Astrocyte (in vitro differentiated cells and primary cell): ENCODE data around the gene VPS13D. TPM values are rescaled to one million over a fixed set of nuclear protein-coding genes. Genes with fewer than 3 reads are reported as not detected.

Experiments used
- DNase-seq: peaks from one replicate; pipeline ENCODE4 v3.0.0-alpha.2; 2010; ENCODE audit warnings: low read depth
- FAIRE-seq: peaks from 2 replicates; lab custom pipeline; 2011; peaks lifted over from hg19 to GRCh38; lab: Jason Lieb, UNC
- H2AFZ ChIP-seq: 2 replicates; pipeline ENCODE4 v1.6.0; 2012; ENCODE audit warnings: low read depth, low read length, inconsistent platforms
- H3K27ac ChIP-seq: 2 replicates; pipeline ENCODE4 v1.5.1; 2011; ENCODE audit warnings: low read depth, low read length, inconsistent platforms
- H3K27me3 ChIP-seq: 2 replicates; pipeline ENCODE4 v1.6.0; 2011; ENCODE audit warnings: low read length, inconsistent platforms; ENCODE audit not compliant: insufficient read depth
- H3K36me3 ChIP-seq: 2 replicates; pipeline ENCODE4 v1.5.1; 2011; ENCODE audit warnings: low read length, inconsistent platforms; ENCODE audit not compliant: insufficient read depth
- H3K4me1 ChIP-seq: 2 replicates; pipeline ENCODE4 v1.5.1; 2011; ENCODE audit warnings: low read length, inconsistent platforms; ENCODE audit not compliant: insufficient read depth
- H3K4me2 ChIP-seq: 2 replicates; pipeline ENCODE4 v1.6.0; 2012; ENCODE audit warnings: low read length, inconsistent platforms
- H3K4me3 ChIP-seq: 2 replicates; pipeline ENCODE4 v1.5.1; 2011; ENCODE audit warnings: low read depth, mild to moderate bottlenecking, low read length, inconsistent platforms; ENCODE audit not compliant: insufficient read depth
- H3K79me2 ChIP-seq: 2 replicates; pipeline ENCODE4 v1.6.0; 2012; ENCODE audit warnings: mild to moderate bottlenecking, low read length, inconsistent platforms; ENCODE audit not compliant: insufficient read depth
- H3K9ac ChIP-seq: 2 replicates; pipeline ENCODE4 v1.6.0; 2012; ENCODE audit warnings: mild to moderate bottlenecking, low read length, inconsistent platforms
- H3K9me3 ChIP-seq: 2 replicates; pipeline ENCODE4 v1.5.1; 2012; ENCODE audit warnings: low read depth, mild to moderate bottlenecking, low read length, inconsistent platforms; ENCODE audit not compliant: insufficient read depth
- H4K20me1 ChIP-seq: 2 replicates; pipeline ENCODE4 v1.6.0; 2012; ENCODE audit warnings: low read length, inconsistent platforms; ENCODE audit not compliant: insufficient read depth
- H3K27ac Mint-ChIP-seq: one replicate; pipeline ENCODE4 v1.8.0; 2021; ENCODE audit warnings: mild to moderate bottlenecking, mixed read lengths; ENCODE audit not compliant: unreplicated experiment
- H3K27me3 Mint-ChIP-seq: one replicate; pipeline ENCODE4 v1.8.0; 2021; ENCODE audit warnings: low read depth, mixed read lengths; ENCODE audit not compliant: unreplicated experiment
- H3K36me3 Mint-ChIP-seq: one replicate; pipeline ENCODE4 v1.8.0; 2021; ENCODE audit warnings: low read depth, mixed read lengths; ENCODE audit not compliant: unreplicated experiment
- H3K4me1 Mint-ChIP-seq: one replicate; pipeline ENCODE4 v1.8.0; 2021; ENCODE audit warnings: low read depth, mixed read lengths; ENCODE audit not compliant: unreplicated experiment
- H3K4me3 Mint-ChIP-seq: one replicate; pipeline ENCODE4 v1.8.0; 2021; ENCODE audit warnings: mild to moderate bottlenecking, moderate library complexity, mixed read lengths; ENCODE audit not compliant: unreplicated experiment
- H3K9me3 Mint-ChIP-seq: one replicate; pipeline ENCODE4 v1.8.0; 2021; ENCODE audit warnings: mild to moderate bottlenecking, mixed read lengths; ENCODE audit not compliant: unreplicated experiment
- EZH2 ChIP-seq: IDR thresholded peaks from 2 replicates; pipeline ENCODE4 v1.6.1; 2012; ENCODE audit warnings: mild to moderate bottlenecking, low read length, inconsistent platforms; ENCODE audit not compliant: insufficient read depth
- total RNA-seq: library from RNA; stranded (reverse); gene quantifications from 2 replicates; pipeline ENCODE4 v1.2.1, GENCODE V29; 2021
- TF ChIP-seq, protein P1 (sequence below): IDR thresholded peaks from 2 replicates; pipeline ENCODE4 v1.5.1; 2011; ENCODE audit warnings: low read depth, mild to moderate bottlenecking, inconsistent platforms, low read length, moderate library complexity; ENCODE audit not compliant: insufficient read depth

The VPS13D gene
- total RNA-seq, 1 donor from 2014 or later: 25.9 TPM

DNA sequence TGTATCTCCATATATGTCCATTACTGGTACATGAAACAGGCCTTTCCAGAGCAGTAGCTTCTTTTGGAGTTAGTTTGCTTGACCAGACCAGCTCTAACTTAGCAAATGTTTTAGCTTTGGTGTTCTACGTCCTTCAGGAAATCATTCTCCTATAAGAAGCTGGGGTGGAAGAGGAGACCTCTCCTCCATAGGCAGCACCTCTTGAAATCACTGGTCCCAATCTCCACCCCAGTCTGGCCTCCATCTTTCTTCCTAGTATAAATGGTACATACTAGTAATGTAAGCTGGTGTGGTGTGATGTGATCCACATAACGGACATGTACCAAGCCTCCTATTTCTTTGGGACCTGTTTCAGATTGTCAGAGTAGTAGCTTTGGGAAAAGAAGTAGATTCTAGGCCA, 216.8 kb downstream of the VPS13D start:
- FAIRE-seq (no peak), DNase-seq (no peak)
- H3K9ac ChIP-seq: peak overlapping the region; percentile 38
- H3K4me2 ChIP-seq: peak overlapping the region; percentile 27
- H3K4me3 ChIP-seq: no peak overlapping the region
- Mint-ChIP-seq H3K36me3 (peaks cover 9% of the 10 kb centered on the region), H3K27me3 (no peaks in the 10 kb centered on the region), H3K4me3 (no peak overlapping the region), H3K27ac (no peak overlapping the region), H3K9me3 (no peaks in the 10 kb centered on the region), H3K4me1 (peaks cover 2% of the 10 kb centered on the region)
- H3K36me3 ChIP-seq: no peaks in the 10 kb centered on the region
- no peak for TF ChIP-seq EZH2
- TF ChIP-seq, protein P1, sequence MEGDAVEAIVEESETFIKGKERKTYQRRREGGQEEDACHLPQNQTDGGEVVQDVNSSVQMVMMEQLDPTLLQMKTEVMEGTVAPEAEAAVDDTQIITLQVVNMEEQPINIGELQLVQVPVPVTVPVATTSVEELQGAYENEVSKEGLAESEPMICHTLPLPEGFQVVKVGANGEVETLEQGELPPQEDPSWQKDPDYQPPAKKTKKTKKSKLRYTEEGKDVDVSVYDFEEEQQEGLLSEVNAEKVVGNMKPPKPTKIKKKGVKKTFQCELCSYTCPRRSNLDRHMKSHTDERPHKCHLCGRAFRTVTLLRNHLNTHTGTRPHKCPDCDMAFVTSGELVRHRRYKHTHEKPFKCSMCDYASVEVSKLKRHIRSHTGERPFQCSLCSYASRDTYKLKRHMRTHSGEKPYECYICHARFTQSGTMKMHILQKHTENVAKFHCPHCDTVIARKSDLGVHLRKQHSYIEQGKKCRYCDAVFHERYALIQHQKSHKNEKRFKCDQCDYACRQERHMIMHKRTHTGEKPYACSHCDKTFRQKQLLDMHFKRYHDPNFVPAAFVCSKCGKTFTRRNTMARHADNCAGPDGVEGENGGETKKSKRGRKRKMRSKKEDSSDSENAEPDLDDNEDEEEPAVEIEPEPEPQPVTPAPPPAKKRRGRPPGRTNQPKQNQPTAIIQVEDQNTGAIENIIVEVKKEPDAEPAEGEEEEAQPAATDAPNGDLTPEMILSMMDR: no peak
- peaks cover 36% of the 10 kb centered on the region for H3K4me1 ChIP-seq
- no peak overlapping the region for H2AFZ ChIP-seq
- H3K79me2 ChIP-seq: no peaks in the 10 kb centered on the region
- H3K27ac ChIP-seq: peak overlapping the region; percentile 76
- H3K27me3 ChIP-seq: no peaks in the 10 kb centered on the region
- no peaks in the 10 kb centered on the region for H4K20me1 ChIP-seq
- H3K9me3 ChIP-seq: no peaks in the 10 kb centered on the region

- H3K4me3 Mint-ChIP-seq: no peak overlapping the region
- TF ChIP-seq, protein P1: no peak
- no peak for TF ChIP-seq EZH2
- H3K4me1 ChIP-seq: peaks cover 36% of the 10 kb centered on the region
- H3K27ac ChIP-seq: peak overlapping the region; percentile 76
- H3K4me2 ChIP-seq: peak overlapping the region; percentile 27
- no peaks in the 10 kb centered on the region for H3K9me3 Mint-ChIP-seq
- no peak overlapping the region for H3K27ac Mint-ChIP-seq
- FAIRE-seq (peak; percentile 64), DNase-seq (peak; percentile 95)
- no peak overlapping the region for H2AFZ ChIP-seq
- H3K27me3 ChIP-seq: no peaks in the 10 kb centered on the region
- peak overlapping the region; percentile 38 for H3K9ac ChIP-seq
- peaks cover 2% of the 10 kb centered on the region for H3K4me1 Mint-ChIP-seq
- H3K79me2 ChIP-seq: no peaks in the 10 kb centered on the region
- H3K36me3 Mint-ChIP-seq: peaks cover 12% of the 10 kb centered on the region
- H3K4me3 ChIP-seq: no peak overlapping the region
- H3K36me3 ChIP-seq: no peaks in the 10 kb centered on the region
- H3K27me3 Mint-ChIP-seq: no peaks in the 10 kb centered on the region
- no peaks in the 10 kb centered on the region for H4K20me1 ChIP-seq
- H3K9me3 ChIP-seq: no peaks in the 10 kb centered on the region
Observed at GRCh38 chr1:12447307-12447706, 217.5 kb downstream of the VPS13D start.

- DNase-seq: peak; percentile 80
- no peak for TF ChIP-seq EZH2
- TF ChIP-seq, protein P1: no peak
- Histone ChIP-seq H3K9ac (peak overlapping the region; percentile 30), H3K79me2 (no peaks in the 10 kb centered on the region), H3K4me1 (peaks cover 36% of the 10 kb centered on the region), H3K27ac (peak overlapping the region; percentile 76), H2AFZ (no peak overlapping the region), H4K20me1 (no peaks in the 10 kb centered on the region), H3K36me3 (no peaks in the 10 kb centered on the region), H3K27me3 (no peaks in the 10 kb centered on the region), H3K4me2 (peak overlapping the region; percentile 43), H3K4me3 (no peak overlapping the region), H3K9me3 (no peaks in the 10 kb centered on the region)
- no peak overlapping the region for H3K27ac Mint-ChIP-seq
- H3K4me3 Mint-ChIP-seq: no peak overlapping the region
- FAIRE-seq: no peak
- H3K4me1 Mint-ChIP-seq: peaks cover 2% of the 10 kb centered on the region
- H3K27me3 Mint-ChIP-seq: no peaks in the 10 kb centered on the region
- no peaks in the 10 kb centered on the region for H3K9me3 Mint-ChIP-seq
- H3K36me3 Mint-ChIP-seq: peaks cover 15% of the 10 kb centered on the region
Observed at GRCh38 chr1:12447849-12448312, 218.1 kb downstream of the VPS13D start.
